ENCODE measurements around the gene POU2F1.

The POU2F1 gene

DNA sequence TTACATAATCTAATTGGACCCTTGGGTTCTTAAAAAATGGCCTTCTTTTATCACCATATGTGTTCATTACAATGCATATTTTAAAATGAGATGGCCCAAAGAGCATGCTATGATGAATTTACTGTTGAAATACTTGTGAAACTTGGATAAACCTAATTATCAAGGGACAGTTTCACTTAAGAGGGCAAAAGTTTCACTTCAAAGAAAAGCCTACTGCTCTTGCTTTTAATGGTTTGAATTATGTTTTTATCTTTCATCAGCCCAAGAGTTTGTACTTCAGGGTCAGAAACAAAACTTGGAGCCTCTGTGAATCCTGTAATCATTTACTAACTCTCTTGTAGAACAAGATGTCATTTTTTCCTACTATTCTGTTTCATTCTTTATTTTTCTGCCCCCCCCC, 32.3 kb downstream of the POU2F1 start (continued):
- TF ChIP-seq, protein P1, sequence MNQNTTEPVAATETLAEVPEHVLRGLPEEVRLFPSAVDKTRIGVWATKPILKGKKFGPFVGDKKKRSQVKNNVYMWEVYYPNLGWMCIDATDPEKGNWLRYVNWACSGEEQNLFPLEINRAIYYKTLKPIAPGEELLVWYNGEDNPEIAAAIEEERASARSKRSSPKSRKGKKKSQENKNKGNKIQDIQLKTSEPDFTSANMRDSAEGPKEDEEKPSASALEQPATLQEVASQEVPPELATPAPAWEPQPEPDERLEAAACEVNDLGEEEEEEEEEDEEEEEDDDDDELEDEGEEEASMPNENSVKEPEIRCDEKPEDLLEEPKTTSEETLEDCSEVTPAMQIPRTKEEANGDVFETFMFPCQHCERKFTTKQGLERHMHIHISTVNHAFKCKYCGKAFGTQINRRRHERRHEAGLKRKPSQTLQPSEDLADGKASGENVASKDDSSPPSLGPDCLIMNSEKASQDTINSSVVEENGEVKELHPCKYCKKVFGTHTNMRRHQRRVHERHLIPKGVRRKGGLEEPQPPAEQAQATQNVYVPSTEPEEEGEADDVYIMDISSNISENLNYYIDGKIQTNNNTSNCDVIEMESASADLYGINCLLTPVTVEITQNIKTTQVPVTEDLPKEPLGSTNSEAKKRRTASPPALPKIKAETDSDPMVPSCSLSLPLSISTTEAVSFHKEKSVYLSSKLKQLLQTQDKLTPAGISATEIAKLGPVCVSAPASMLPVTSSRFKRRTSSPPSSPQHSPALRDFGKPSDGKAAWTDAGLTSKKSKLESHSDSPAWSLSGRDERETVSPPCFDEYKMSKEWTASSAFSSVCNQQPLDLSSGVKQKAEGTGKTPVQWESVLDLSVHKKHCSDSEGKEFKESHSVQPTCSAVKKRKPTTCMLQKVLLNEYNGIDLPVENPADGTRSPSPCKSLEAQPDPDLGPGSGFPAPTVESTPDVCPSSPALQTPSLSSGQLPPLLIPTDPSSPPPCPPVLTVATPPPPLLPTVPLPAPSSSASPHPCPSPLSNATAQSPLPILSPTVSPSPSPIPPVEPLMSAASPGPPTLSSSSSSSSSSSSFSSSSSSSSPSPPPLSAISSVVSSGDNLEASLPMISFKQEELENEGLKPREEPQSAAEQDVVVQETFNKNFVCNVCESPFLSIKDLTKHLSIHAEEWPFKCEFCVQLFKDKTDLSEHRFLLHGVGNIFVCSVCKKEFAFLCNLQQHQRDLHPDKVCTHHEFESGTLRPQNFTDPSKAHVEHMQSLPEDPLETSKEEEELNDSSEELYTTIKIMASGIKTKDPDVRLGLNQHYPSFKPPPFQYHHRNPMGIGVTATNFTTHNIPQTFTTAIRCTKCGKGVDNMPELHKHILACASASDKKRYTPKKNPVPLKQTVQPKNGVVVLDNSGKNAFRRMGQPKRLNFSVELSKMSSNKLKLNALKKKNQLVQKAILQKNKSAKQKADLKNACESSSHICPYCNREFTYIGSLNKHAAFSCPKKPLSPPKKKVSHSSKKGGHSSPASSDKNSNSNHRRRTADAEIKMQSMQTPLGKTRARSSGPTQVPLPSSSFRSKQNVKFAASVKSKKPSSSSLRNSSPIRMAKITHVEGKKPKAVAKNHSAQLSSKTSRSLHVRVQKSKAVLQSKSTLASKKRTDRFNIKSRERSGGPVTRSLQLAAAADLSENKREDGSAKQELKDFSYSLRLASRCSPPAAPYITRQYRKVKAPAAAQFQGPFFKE (tag by site-specific recombination; IDR thresholded peaks at IDR 0.05; ENCODE audit: borderline replicate concordance), result no peak
- TF ChIP-seq ZNF324 (tag by site-specific recombination; IDR thresholded peaks at IDR 0.05), result no peak
- no peak for TF ChIP-seq BCL11A (tag by site-specific recombination; IDR thresholded peaks at IDR 0.05; ENCODE audit: low read depth)
- no peak for TF ChIP-seq BCL6B (tag by site-specific recombination; IDR thresholded peaks at IDR 0.05)
- TF ChIP-seq ZNF76 (tag by site-specific recombination; IDR thresholded peaks at IDR 0.05; ENCODE audit: borderline replicate concordance, low read depth), result no peak
- TF ChIP-seq ZNF155 (tag by site-specific recombination; IDR thresholded peaks at IDR 0.05), result no peak

GRCh38 chr1:167258858-167259257, 38.2 kb downstream of the POU2F1 start:
- no peaks in the 10 kb centered on the region for H3K36me3 ChIP-seq (ENCODE audit: control insufficient read depth in 2 of 2, insufficient read depth in 1 of 2, low read length in 2 of 2)
- ChIA-PET CTCF (interaction anchor here (0.7 to 2.0 kb wide), 2 partner anchors 9 to 110 kb away, joined by 3 to 10 read pairs; no protein-coding TSS in a partner anchor), POLR2A (interaction anchor here (2.0 kb wide), 1 partner anchor 39 kb away, joined by 5 read pairs; the partner anchor contains the start of gene POU2F1)
- H3K4me3 ChIP-seq (ENCODE audit: low read depth, low read length), result no peak overlapping the region
- peaks cover 18% of the 10 kb centered on the region for H3K4me1 ChIP-seq (ENCODE audit: control insufficient read depth, insufficient read depth, low read length)
- no peak overlapping the region for H3K27ac ChIP-seq (ENCODE audit: extremely low read depth, low read depth, low read length)
- no peaks in the 10 kb centered on the region for H3K9me3 ChIP-seq (ENCODE audit: control insufficient read depth, insufficient read depth, low read depth, low read length)
- TF ChIP-seq ZNF26 (tag by site-specific recombination; IDR thresholded peaks at IDR 0.05) (no peak), FEZF1 (tag by site-specific recombination; IDR thresholded peaks at IDR 0.05) (no peak), ZNF146 (tag by site-specific recombination; IDR thresholded peaks at IDR 0.05) (no peak), INSM2 (tag by site-specific recombination; IDR thresholded peaks at IDR 0.05) (no peak), ZNF169 (tag by site-specific recombination; IDR thresholded peaks at IDR 0.05) (no peak), ZNF600 (tag by site-specific recombination; IDR thresholded peaks at IDR 0.05) (no peak), ZNF623 (tag by site-specific recombination; IDR thresholded peaks at IDR 0.05) (no peak), ZBTB26 (tag by site-specific recombination; optimal IDR thresholded peaks at IDR 0.05) (no peak), ZNF596 (tag by site-specific recombination; IDR thresholded peaks at IDR 0.05) (no peak), ZNF660 (tag by site-specific recombination; IDR thresholded peaks at IDR 0.05) (no peak)
- TF ChIP-seq, protein P2, sequence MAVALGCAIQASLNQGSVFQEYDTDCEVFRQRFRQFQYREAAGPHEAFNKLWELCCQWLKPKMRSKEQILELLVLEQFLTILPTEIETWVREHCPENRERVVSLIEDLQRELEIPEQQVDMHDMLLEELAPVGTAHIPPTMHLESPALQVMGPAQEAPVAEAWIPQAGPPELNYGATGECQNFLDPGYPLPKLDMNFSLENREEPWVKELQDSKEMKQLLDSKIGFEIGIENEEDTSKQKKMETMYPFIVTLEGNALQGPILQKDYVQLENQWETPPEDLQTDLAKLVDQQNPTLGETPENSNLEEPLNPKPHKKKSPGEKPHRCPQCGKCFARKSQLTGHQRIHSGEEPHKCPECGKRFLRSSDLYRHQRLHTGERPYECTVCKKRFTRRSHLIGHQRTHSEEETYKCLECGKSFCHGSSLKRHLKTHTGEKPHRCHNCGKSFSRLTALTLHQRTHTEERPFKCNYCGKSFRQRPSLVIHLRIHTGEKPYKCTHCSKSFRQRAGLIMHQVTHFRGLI (tag by site-specific recombination; IDR thresholded peaks at IDR 0.05), result no peak
- TF ChIP-seq, protein P3, sequence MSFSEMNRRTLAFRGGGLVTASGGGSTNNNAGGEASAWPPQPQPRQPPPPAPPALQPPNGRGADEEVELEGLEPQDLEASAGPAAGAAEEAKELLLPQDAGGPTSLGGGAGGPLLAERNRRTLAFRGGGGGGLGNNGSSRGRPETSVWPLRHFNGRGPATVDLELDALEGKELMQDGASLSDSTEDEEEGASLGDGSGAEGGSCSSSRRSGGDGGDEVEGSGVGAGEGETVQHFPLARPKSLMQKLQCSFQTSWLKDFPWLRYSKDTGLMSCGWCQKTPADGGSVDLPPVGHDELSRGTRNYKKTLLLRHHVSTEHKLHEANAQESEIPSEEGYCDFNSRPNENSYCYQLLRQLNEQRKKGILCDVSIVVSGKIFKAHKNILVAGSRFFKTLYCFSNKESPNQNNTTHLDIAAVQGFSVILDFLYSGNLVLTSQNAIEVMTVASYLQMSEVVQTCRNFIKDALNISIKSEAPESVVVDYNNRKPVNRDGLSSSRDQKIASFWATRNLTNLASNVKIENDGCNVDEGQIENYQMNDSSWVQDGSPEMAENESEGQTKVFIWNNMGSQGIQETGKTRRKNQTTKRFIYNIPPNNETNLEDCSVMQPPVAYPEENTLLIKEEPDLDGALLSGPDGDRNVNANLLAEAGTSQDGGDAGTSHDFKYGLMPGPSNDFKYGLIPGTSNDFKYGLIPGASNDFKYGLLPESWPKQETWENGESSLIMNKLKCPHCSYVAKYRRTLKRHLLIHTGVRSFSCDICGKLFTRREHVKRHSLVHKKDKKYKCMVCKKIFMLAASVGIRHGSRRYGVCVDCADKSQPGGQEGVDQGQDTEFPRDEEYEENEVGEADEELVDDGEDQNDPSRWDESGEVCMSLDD (tag by site-specific recombination; IDR thresholded peaks at IDR 0.05), result no peak
- TF ChIP-seq, protein P4, sequence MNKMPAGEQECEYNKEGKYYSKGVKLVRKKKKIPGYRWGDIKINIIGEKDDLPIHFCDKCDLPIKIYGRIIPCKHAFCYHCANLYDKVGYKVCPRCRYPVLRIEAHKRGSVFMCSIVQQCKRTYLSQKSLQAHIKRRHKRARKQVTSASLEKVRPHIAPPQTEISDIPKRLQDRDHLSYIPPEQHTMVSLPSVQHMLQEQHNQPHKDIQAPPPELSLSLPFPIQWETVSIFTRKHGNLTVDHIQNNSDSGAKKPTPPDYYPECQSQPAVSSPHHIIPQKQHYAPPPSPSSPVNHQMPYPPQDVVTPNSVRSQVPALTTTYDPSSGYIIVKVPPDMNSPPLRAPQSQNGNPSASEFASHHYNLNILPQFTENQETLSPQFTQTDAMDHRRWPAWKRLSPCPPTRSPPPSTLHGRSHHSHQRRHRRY (tag by site-specific recombination; IDR thresholded peaks at IDR 0.05), result no peak

Data from HEK293 (cell line).